SK-N-SH (cell line): ENCODE results near the gene GHRHR.

ENCODE experiments used
- CHD2 ChIP-seq: fragments of 150-350 bp; IDR thresholded peaks from 2 replicates; pipeline ENCODE4 v1.6.1; 2018; ENCODE audit warnings: low read length; ENCODE audit not compliant: partially characterized antibody
- CTCF ChIP-seq: fragments of 200-600 bp; sonication (generic); IDR thresholded peaks from 2 replicates; pipeline ENCODE4 v1.6.1; 2017; ENCODE audit warnings: antibody characterized with exemption, mild to moderate bottlenecking, moderate library complexity
- ELF1 ChIP-seq: IDR thresholded peaks from 2 replicates; pipeline ENCODE4 v1.4.0; 2012
- EP300 ChIP-seq, 2 experiments: IDR thresholded peaks; 2 replicates each; pipeline versions ENCODE4 v1.4.0 to v1.6.1; 2012; ENCODE audit warnings: borderline replicate concordance in 1 of 2, low read depth in 1 of 2, low read length in 1 of 2
- JUND ChIP-seq: IDR thresholded peaks from 2 replicates; pipeline ENCODE4 v1.4.0; 2012
- MXI1 ChIP-seq: IDR thresholded peaks from 2 replicates; pipeline ENCODE4 v1.6.1; 2012; ENCODE audit warnings: mild to moderate bottlenecking, low read depth, low read length, improper control_type of control experiment
- PBX3 ChIP-seq: IDR thresholded peaks from 2 replicates; pipeline ENCODE4; 2012
- POLR2AphosphoS5 ChIP-seq: IDR thresholded peaks from 2 replicates; pipeline ENCODE4 v1.6.1; 2012; ENCODE audit warnings: low read depth, low read length
- RAD21 ChIP-seq: IDR thresholded peaks from 2 replicates; pipeline ENCODE4 v1.6.1; 2012; ENCODE audit warnings: mild to moderate bottlenecking, low read length
- SIN3A ChIP-seq: IDR thresholded peaks from 2 replicates; pipeline ENCODE4 v1.6.1; 2012; ENCODE audit warnings: low read depth, mild to moderate bottlenecking, low read length, moderate library complexity, borderline replicate concordance
- SMC3 ChIP-seq: IDR thresholded peaks from 2 replicates; pipeline ENCODE4 v1.6.1; 2012; ENCODE audit warnings: low read depth, low read length, improper control_type of control experiment
- TAF1 ChIP-seq: IDR thresholded peaks from 2 replicates; pipeline ENCODE4 v1.6.1; 2012; ENCODE audit warnings: low read depth, mild to moderate bottlenecking, low read length, moderate library complexity, borderline replicate concordance
- TF ChIP-seq, protein P1 (sequence below): fragments of 150-350 bp; IDR thresholded peaks from 2 replicates; pipeline ENCODE4 v1.6.1; 2017; ENCODE audit warnings: antibody characterized with exemption, low read length, low read depth, borderline replicate concordance

DNA sequence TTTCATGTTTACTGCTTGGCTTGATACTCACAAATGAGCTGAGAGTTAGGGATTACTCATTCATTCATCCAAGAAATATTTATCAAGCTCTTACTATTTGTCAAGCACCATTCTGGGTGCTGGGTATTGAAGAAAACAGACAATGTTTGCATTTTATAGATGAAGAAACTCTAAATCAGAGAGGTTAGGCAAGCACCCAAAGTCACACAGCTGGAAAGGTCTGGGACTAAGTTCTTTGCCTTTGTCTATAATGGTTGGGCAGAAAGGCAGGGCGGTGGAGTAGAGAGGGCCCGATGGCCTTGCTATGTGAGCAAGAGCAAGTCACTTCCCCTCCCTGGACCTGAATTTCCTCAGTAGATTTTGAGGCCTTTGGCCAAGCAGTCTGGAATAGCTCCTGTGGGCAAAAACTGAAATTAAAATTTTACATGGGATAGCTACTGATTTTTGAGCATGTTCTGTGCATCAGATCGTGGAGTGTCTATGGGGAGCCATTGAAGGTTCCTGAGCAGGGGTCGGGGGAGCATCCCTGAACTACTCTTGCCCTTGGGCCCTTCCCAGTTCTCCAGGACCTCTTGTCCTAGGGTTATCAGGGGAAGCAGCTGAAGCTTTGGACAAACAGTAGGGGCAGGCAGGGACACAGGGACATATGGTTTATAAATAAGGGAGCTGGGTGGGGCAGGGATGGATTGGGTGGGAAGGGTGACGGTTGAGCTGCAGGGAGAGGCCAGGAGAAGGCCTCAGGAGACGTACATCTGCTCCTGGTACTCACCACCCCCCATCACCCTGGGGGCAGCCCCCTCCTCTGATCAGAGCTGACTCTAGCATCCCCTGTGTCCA, 28.8 kb upstream of the GHRHR start:
- TF ChIP-seq CTCF (no peak), CHD2 (no peak), PBX3 (no peak), ELF1 (no peak), JUND (no peak), MXI1 (no peak), TAF1 (no peak), RAD21 (no peak), EP300 (IDR thresholded peaks at IDR 0.05; ENCODE audit: borderline replicate concordance in 1 of 2, low read depth in 1 of 2, low read length in 1 of 2) (no peak), SIN3A (no peak), SMC3 (no peak), POLR2AphosphoS5 (no peak)
- TF ChIP-seq, protein P1, sequence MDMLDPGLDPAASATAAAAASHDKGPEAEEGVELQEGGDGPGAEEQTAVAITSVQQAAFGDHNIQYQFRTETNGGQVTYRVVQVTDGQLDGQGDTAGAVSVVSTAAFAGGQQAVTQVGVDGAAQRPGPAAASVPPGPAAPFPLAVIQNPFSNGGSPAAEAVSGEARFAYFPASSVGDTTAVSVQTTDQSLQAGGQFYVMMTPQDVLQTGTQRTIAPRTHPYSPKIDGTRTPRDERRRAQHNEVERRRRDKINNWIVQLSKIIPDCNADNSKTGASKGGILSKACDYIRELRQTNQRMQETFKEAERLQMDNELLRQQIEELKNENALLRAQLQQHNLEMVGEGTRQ = no peak
